CD4-positive, CD25-positive, alpha-beta regulatory T cell (primary cell): ENCODE data around the gene CLTB. TPM values are rescaled to one million over a fixed set of nuclear protein-coding genes. Genes with fewer than 3 reads are reported as not detected.
A peak's percentile ranks its signal among the peaks of the same experiment; 100 is the strongest.

Experiments
- ATAC-seq, 2 donors: fragments of 150-1000 bp; cut with Tn5 transposase; one replicate each; pipeline ENCODE4 v1.10.0; 2021; ENCODE audit warnings: low read depth in 2 of 2, moderate number of reproducible peaks in 2 of 2, moderate library complexity in 1 of 2
- DNase-seq, 3 donors: peaks; one replicate each; pipeline versions ENCODE4 v3.0.0 to v3.0.0-alpha.2; 2012 to 2022; ENCODE audit warnings: mixed read lengths in 1 of 3
- H3K27ac ChIP-seq: one replicate; pipeline ENCODE4 v1.7.0; 2013; ENCODE audit warnings: mild to moderate bottlenecking, low read length; ENCODE audit not compliant: insufficient read depth, poor library complexity, severe bottlenecking
- H3K27me3 ChIP-seq: one replicate; pipeline ENCODE4 v1.7.0; 2013; ENCODE audit warnings: low read length; ENCODE audit not compliant: control insufficient read depth, insufficient read depth
- H3K36me3 ChIP-seq: one replicate; pipeline ENCODE4 v1.7.0; 2013; ENCODE audit warnings: mild to moderate bottlenecking, low read length, moderate library complexity; ENCODE audit not compliant: control insufficient read depth, insufficient read depth
- H3K4me1 ChIP-seq: 2 replicates; pipeline ENCODE4 v1.7.0; 2013; ENCODE audit warnings: mild to moderate bottlenecking, low read length; ENCODE audit not compliant: insufficient read depth, control insufficient read depth, poor library complexity, severe bottlenecking
- H3K4me3 ChIP-seq: one replicate; pipeline ENCODE4 v1.7.0; 2013; ENCODE audit warnings: low read depth, mild to moderate bottlenecking, low read length, moderate library complexity
- H3K9me3 ChIP-seq, 2 experiments: 1 replicate in 1 of 2; 2 replicates in 1 of 2; pipeline ENCODE4 v1.7.0; 2013; ENCODE audit warnings: low read length in 2 of 2, mild to moderate bottlenecking in 1 of 2, moderate library complexity in 1 of 2; ENCODE audit not compliant: control insufficient read depth in 2 of 2
- H3K27ac Mint-ChIP-seq, 3 donors: one replicate each; pipeline ENCODE4 v1.8.0; 2020 to 2022; ENCODE audit warnings: mild to moderate bottlenecking in 3 of 3, mixed read lengths in 3 of 3, moderate library complexity in 2 of 3
- H3K27me3 Mint-ChIP-seq: one replicate; pipeline ENCODE4 v1.8.0; 2022; ENCODE audit warnings: mild to moderate bottlenecking, mixed read lengths
- H3K36me3 Mint-ChIP-seq: one replicate; pipeline ENCODE4 v1.8.0; 2020; ENCODE audit warnings: mixed read lengths
- H3K4me1 Mint-ChIP-seq, 4 donors: one replicate each; pipeline ENCODE4 v1.8.0; 2020 to 2022; ENCODE audit warnings: mixed read lengths in 4 of 4, mild to moderate bottlenecking in 1 of 4
- H3K4me3 Mint-ChIP-seq, 4 donors: one replicate each; pipeline ENCODE4 v1.8.0; 2020 to 2022; ENCODE audit warnings: mild to moderate bottlenecking in 4 of 4, mixed read lengths in 4 of 4, moderate library complexity in 3 of 4
- H3K9me3 Mint-ChIP-seq, 7 donors: one replicate each; pipeline ENCODE4 v1.8.0; 2020 to 2022; ENCODE audit warnings: mixed read lengths in 7 of 7, mild to moderate bottlenecking in 3 of 7, moderate library complexity in 2 of 7
- polyA plus RNA-seq, 4 donors: library from polyadenylated mRNA; unstranded; fragments of 300-500 nt; fragmentation: Illumina TruSeq; gene quantifications; one replicate each; pipeline ENCODE4 v1.2.3, GENCODE V29; 2021
- total RNA-seq: library from RNA; stranded (reverse); gene quantifications from one replicate; pipeline ENCODE4 v1.2.3, GENCODE V29; 2022

CLTB gene
- total and polyA plus RNA-seq, 5 donors from 2014 or later, result 85.9 to 129 (median 93.4) TPM

DNA sequence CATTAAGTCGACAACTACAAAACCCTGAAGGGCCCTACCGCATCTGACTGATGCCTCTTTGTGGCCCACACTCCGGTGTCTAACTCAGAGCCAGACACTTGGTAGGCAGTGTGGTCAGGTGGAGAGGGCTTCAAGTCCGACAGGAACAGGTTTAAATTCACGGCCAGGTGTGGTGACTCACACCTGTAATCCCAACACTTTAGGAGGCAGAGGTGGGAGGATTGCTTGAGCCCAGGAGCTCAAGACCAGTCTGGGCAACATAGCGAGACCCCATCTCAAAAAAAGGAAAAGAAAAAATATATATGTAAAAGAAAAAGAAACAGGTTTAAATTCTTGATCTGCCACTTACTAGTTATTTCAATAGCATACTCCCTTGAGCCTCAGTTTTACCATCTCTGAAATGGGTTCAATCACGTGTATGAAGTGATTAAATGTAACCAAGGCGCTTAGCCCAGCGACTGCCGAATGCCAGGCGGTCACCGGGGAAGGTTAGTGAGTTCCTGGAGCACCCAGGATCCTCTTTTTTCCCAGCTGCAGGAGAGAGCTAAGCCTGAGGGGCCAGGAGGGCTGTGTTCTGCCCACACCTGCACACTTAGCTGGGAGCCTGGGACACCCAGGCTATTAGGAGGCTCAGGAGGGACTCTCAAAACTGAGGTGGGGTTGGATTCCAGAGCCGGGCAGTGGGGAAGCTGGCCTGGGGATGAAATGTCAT lies 943 bp downstream of the CLTB start:
- Histone ChIP-seq H3K36me3 (no peaks in the 10 kb centered on the region), H3K9me3 (no peaks in the 10 kb centered on the region), H3K4me1 (peaks cover 31% of the 10 kb centered on the region), H3K4me3 (peak overlapping the region; percentile 77), H3K27me3 (peaks cover 2% of the 10 kb centered on the region), H3K27ac (peak overlapping the region; percentile 78)
- Mint-ChIP-seq H3K9me3 (peaks cover 0 to 1% (median 0%) of the 10 kb centered on the region in 7 donors), H3K4me1 (peaks cover 12 to 55% (median 27%) of the 10 kb centered on the region in 4 donors), H3K27ac (peak overlapping the region; percentile 9 to 96 (median 92)), H3K36me3 (peaks cover 9% of the 10 kb centered on the region), H3K4me3 (peak overlapping the region; percentile 89 to 97 (median 94)), H3K27me3 (peaks cover 18% of the 10 kb centered on the region)
- DNase-seq, result peak in 2 of 3 donors; percentile 13 to 26
- ATAC-seq, result no peak

DNA sequence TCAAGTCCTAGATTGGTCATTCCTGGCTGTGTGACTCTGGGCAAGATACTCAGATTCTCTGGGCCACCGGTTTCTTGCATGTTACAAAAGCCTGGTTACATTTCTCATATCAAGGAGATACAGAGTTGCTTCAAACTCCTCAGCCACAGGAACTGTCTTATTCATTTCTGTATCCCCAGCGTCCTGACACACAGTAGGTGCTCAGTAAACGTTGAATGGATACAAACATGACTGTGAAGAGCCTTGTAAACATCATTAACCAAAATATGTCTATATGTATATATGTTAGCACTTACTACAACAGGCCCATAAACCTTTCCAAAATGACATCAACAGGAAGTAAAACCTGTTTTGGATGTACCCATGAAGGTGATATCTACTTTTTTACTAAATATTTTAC lies 1.6 kb downstream of the CLTB start:
- Mint-ChIP-seq H3K9me3 (no peaks in the 10 kb centered on the region), H3K27me3 (peaks cover 11% of the 10 kb centered on the region), H3K4me3 (peak overlapping the region; percentile 89 to 97 (median 94)), H3K27ac (peak overlapping the region; percentile 73 to 92 (median 79)), H3K4me1 (peaks cover 12 to 55% (median 27%) of the 10 kb centered on the region in 4 donors), H3K36me3 (peaks cover 15% of the 10 kb centered on the region)
- H3K4me1 ChIP-seq, result peaks cover 31% of the 10 kb centered on the region
- no peaks in the 10 kb centered on the region for H3K27me3 ChIP-seq
- ATAC-seq, result no peak
- peak overlapping the region; percentile 58 for H3K27ac ChIP-seq
- H3K4me3 ChIP-seq, result peak overlapping the region; percentile 77
- DNase-seq, result peak in 1 of 3 donors; percentile 31
- no peaks in the 10 kb centered on the region for H3K9me3 ChIP-seq
- peaks cover 6% of the 10 kb centered on the region for H3K36me3 ChIP-seq

- Histone ChIP-seq H3K4me1 (peaks cover 31% of the 10 kb centered on the region), H3K27ac (no peak overlapping the region), H3K27me3 (no peaks in the 10 kb centered on the region), H3K9me3 (no peaks in the 10 kb centered on the region), H3K36me3 (peaks cover 8% of the 10 kb centered on the region), H3K4me3 (no peak overlapping the region)
- DNase-seq, result no peak
- ATAC-seq, result no peak
- Mint-ChIP-seq H3K9me3 (no peaks in the 10 kb centered on the region), H3K27ac (peak overlapping the region; percentile 11 to 92 (median 26)), H3K4me3 (peak overlapping the region in 3 of 4 donors; percentile 73 to 97 (median 91)), H3K4me1 (peaks cover 12 to 55% (median 27%) of the 10 kb centered on the region in 4 donors), H3K36me3 (peaks cover 15% of the 10 kb centered on the region), H3K27me3 (peaks cover 7% of the 10 kb centered on the region)
Measured at GRCh38 chr5:176413709-176414191, 2.6 kb downstream of the CLTB start.

DNA sequence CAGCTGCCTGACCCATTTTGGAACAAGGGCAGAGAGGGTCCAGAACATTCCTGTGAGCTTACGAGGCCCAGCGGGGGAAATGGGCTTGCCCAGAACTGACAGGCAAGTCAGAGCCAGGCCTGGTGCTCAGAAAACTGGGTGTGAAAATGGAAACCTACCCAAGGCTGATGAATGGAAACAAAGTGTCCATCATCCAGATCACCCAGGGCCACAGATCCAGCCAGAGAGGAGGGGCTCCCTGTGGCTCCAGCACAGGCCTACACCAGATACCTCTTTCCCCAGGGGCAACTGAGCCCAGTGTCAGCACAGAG lies 3.1 kb downstream of the CLTB start:
- Mint-ChIP-seq H3K27me3 (peaks cover 4% of the 10 kb centered on the region), H3K9me3 (no peaks in the 10 kb centered on the region), H3K27ac (peak overlapping the region in 2 of 3 donors; percentile 65 to 92), H3K4me1 (peaks cover 12 to 55% (median 27%) of the 10 kb centered on the region in 4 donors), H3K4me3 (peak overlapping the region in 3 of 4 donors; percentile 19 to 97 (median 88)), H3K36me3 (peaks cover 15% of the 10 kb centered on the region)
- H3K27me3 ChIP-seq, result no peaks in the 10 kb centered on the region
- no peaks in the 10 kb centered on the region for H3K9me3 ChIP-seq
- peaks cover 31% of the 10 kb centered on the region for H3K4me1 ChIP-seq
- peaks cover 13% of the 10 kb centered on the region for H3K36me3 ChIP-seq
- DNase-seq, result no peak
- no peak for ATAC-seq
- H3K27ac ChIP-seq, result no peak overlapping the region
- H3K4me3 ChIP-seq, result no peak overlapping the region

DNA sequence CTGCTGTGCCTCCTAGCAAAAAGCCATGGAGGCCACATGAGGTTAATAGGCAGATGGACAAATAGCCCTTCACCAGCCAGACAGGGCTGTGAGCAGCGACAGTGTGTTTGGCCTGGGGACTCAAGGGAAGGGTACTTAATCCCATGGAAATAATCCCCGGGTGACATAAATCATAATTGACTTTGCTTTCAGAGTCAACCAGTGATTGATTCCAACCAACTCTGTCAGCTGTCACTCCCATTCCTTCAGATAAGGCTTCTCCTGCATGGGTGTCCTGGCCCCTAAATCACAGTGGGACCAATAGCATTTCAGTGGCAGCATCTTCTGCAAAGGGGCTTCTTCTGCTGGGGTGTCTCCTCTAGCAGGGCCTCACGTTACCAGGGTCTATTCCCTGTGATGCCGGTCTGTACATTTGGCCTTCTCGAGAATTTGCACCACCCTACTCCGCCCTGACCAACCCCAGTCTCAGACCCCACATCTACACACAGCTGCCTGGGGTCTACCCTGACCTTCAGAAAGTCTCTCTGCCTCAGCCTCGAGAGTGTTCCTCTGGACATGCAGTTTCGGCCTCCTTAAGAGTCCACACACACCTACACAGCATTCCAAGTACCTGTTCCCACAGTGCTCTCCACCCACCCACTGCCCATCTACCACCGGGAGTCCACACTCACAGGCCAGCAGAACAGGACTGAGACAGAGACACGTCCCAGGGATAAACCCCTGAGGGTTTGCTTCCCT lies 3.7 kb downstream of the CLTB start:
- peaks cover 12 to 55% (median 27%) of the 10 kb centered on the region in 4 donors for H3K4me1 Mint-ChIP-seq
- no peak overlapping the region for H3K4me3 ChIP-seq
- no peaks in the 10 kb centered on the region for H3K27me3 Mint-ChIP-seq
- H3K27ac Mint-ChIP-seq, result peak overlapping the region in 2 of 3 donors; percentile 83 to 92
- ATAC-seq, result no peak
- peak overlapping the region in 3 of 4 donors; percentile 9 to 97 (median 88) for H3K4me3 Mint-ChIP-seq
- peaks cover 31% of the 10 kb centered on the region for H3K4me1 ChIP-seq
- H3K9me3 Mint-ChIP-seq, result no peaks in the 10 kb centered on the region
- H3K9me3 ChIP-seq, result no peaks in the 10 kb centered on the region
- H3K36me3 ChIP-seq, result peaks cover 18% of the 10 kb centered on the region
- H3K36me3 Mint-ChIP-seq, result peaks cover 15% of the 10 kb centered on the region
- H3K27me3 ChIP-seq, result no peaks in the 10 kb centered on the region
- DNase-seq, result no peak
- no peak overlapping the region for H3K27ac ChIP-seq

GRCh38 chr5:176410486-176411180 lies 5.7 kb downstream of the CLTB start:
- DNase-seq (no peak), ATAC-seq (no peak)
- no peaks in the 10 kb centered on the region for H3K9me3 ChIP-seq
- Mint-ChIP-seq H3K27me3 (no peaks in the 10 kb centered on the region), H3K4me1 (peaks cover 11 to 46% (median 26%) of the 10 kb centered on the region in 4 donors), H3K9me3 (no peaks in the 10 kb centered on the region), H3K36me3 (peaks cover 23% of the 10 kb centered on the region), H3K4me3 (peak overlapping the region in 1 of 4 donors; percentile 68), H3K27ac (no peak overlapping the region)
- peaks cover 19% of the 10 kb centered on the region for H3K4me1 ChIP-seq
- no peak overlapping the region for H3K4me3 ChIP-seq
- peaks cover 31% of the 10 kb centered on the region for H3K36me3 ChIP-seq
- no peak overlapping the region for H3K27ac ChIP-seq
- no peaks in the 10 kb centered on the region for H3K27me3 ChIP-seq

GRCh38 chr5:176409765-176410164 lies 6.6 kb downstream of the CLTB start:
- Mint-ChIP-seq H3K4me1 (peaks cover 4 to 37% (median 19%) of the 10 kb centered on the region in 4 donors), H3K4me3 (no peak overlapping the region), H3K27ac (no peak overlapping the region), H3K36me3 (peaks cover 26% of the 10 kb centered on the region), H3K27me3 (no peaks in the 10 kb centered on the region), H3K9me3 (no peaks in the 10 kb centered on the region)
- Histone ChIP-seq H3K4me3 (no peak overlapping the region), H3K4me1 (peaks cover 11% of the 10 kb centered on the region), H3K36me3 (peaks cover 34% of the 10 kb centered on the region), H3K9me3 (no peaks in the 10 kb centered on the region), H3K27me3 (no peaks in the 10 kb centered on the region), H3K27ac (no peak overlapping the region)
- ATAC-seq, result no peak
- no peak for DNase-seq
